SIG-M5 (cell line): Measurements from ENCODE around the gene CTBP1.
A peak's percentile ranks its signal among the peaks of the same experiment; 100 is the strongest.
"Not testable (repeated sequence)": the region's sequence is repeated elsewhere in the genome, so short reads cannot be mapped to it uniquely, and the experiment has no call there.

Experiments
- DNase-seq: peaks from one replicate; lab custom pipeline; 2025; lab: John Stamatoyannopoulos, UW

CTBP1 gene

DNA sequence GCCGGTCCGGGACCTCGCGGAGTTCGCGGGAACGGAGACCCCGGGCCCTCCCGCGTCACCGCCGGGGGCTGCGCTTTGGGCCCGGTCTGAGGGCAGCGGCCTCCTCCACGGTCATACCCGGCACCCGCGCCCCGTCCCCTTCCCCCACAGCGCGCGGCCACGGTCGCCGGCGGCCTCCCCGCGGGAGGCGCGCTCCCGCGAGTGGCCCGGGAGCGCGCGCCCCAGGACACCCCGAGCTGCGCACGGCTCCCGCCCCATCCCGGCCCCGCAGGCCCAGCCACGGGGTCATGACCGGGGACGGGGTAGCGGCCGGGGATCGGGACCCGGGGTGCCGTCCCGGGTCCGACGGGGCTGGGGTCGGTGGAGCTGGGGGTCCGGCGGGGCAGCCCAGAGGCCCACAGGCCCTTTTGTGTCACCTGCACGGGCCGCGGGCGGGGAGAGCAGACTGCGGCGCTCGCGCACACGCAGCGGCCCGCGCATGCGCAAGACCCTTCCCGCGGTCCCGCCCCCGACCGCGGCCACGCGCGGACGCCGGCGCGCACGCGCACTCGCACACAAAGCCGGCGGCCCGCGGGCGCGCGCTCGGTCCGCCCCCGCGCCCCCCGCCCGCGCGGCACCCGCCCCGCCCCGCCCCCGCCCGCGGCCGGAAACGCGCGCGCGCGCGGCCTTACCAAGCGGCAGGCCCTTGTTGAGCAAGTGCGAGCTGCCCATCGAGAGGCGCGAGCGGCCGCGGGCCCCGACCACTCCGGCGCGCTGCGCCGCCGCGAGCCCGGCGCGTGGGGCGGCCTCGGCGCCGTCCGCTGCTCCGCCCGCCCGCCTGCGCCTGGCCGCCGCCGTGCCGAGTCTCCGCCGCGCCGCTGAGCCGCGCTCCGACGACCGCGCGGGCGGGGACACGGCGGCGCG, at the start of gene CTBP1:
TSS of gene CTBP1 (minus strand) at position 886 of the 903 bp plus-strand sequence. CDS start 7,799 bp downstream, outside the sequence.
- DNase-seq = no peak

DNA sequence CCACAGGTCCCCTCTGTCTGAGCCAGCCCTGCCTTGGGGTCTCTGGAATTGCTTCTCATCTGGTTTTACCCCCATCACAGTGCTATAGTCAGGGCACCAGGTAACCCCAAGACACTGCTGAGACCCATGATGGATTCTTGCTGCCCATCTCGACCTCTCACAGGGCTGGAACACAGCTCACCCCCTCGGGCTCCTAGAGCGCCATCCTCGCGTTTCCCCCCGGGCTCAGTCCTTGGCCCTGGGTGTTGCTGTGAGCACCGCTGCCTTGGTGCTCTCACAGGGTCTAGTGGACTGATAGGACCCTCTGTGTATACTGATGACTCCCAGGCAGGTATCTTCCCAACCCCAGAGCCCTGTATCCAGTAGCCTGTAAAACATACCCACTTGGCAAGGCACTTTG, 49.5 kb upstream of the CTBP1 start:
- DNase-seq = no peak

DNA sequence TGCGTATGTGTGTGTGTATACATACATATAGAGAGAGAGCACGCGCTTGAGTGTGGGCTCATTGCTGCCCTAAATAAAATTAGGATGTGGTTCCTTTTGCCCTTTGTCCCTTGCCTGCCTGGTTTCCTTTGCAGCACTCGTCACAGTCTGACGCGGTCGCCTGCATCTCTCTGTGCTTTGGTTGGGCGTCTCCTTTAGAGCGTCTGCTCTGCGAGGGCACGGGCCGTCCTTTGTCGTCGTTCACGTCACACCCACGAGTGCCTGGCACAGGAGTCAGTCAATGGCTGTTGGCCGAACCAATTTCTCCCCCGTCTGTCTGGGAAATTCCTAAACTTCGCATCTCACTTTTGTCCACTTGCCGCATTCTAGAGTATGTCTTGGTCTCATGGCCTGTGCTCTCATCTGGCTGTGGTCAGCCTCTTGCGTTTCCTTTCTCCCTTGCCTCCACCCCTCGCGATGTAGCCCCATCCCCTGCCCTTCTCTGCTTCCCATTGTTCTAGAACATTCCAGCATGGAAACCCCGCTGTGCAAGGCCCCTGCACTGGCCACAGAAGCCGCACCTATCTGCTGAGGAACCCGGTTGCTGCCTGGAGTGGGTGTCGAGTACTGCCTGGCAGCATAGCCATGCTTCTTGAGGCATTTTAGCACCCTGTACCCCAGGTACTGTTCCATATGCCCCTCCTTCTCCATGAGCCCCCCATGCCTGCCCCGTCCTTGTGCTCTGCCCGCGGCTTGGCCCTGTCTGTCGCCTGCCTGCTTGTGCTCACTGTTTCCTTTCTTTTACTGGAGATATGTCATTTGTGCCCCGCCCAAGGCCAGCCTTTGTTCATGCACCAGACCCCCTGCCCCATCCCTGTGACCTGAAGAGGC, 48.8 kb upstream of the CTBP1 start:
- DNase-seq = no peak

DNA sequence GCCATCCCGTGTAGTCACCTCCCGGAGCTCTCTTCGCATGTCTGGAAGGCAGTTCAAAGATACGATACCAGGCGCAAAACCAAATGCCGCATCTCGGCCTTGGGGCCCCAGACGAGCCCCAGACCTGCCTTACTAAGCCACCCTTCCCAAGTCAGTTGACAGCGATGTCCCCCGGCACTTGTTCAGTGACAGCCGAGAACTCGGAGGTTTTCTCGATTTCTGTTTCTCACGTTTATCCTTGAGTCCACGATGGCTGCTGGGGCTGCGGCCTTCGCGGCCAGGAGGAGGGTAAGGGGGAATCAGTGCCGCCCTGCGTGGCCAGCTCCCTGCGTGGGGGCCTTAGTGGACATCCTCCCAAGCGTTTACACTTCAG, 48.1 kb upstream of the CTBP1 start:
- DNase-seq = no peak

DNA sequence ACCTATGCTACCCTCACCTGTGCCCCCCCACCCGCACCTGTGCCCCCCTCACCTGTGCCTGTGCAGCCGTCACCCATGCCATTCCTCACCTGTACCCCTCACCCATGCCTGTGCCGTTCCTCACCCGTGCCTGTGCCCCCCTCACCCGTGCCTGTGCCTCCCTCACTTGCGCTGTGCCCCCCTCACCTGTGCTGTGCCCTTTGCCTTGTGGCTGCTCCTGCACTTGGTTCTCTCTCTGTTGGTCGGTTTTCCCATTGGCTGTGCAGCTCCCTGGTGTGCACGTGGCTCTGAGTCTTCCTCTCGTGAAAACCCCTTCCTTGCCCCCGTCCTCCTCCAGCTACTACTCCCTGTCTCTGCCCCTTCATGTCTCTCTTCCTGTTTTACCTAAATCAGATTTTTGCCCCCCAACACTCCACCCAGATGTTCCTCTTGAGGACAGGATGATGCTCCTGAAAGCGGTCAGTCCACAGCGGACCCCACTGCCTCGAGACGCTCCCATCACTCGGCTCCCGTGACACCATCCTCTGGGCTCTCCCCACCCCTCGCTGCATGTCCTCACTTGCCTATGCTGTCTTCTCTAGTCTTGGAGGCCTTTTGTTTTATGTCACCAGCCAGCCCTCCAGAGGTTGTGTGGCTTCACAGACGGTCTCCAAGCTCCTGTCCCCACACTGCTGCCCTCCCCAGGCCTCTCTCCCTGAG, 47.5 kb upstream of the CTBP1 start:
- DNase-seq = no peak

DNA sequence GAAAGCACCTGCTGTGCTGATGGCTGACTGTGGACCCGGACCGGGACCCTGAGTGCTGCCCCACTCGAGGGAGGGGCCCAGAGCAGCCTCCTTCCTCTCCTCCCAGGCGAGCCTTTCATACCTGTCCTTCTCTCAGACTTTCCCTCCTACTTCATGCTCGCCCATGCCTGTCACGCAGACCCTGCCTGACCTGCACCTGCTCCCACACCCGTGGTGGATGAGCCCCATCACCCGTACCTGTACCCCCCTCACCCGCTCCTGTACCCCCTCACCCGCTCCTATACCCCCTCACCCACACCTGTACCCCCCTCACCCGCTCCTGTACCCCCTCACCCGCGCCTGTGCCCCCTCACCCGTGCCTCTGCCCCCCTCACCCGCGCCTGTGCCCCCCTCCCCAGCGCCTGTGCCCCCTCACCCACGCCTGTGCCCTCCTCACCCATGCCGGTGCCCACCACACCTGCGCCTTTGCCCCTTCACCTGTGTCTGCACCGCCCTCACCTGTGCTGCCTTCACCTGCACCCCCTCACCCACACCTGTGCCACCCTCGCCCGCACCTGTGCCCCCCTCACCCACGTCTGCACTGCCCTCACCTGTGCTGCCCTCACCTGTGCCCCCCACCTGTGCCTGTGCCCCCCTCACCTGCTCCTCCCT, 46.6 kb upstream of the CTBP1 start:
- DNase-seq = no peak

DNA sequence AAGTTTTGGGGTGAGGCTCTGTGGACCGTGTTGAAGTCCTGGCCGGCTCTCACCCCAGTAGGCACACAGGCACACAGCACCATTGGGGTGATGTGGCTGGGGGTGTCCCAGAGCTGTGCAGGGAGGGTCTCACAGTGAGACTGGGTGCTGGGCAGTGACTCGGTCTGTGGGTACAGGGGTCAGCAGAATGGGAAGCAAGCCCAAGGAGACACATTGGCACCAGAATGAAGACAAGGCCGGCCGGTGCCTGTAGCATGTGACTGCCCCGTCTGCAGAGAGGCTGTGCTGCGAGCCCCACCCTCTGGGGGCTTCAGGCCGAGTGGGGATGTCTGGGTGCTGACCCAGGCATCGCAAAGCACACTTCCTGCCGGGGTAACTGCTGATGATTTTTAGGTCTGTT, 46.0 kb upstream of the CTBP1 start:
- DNase-seq = no peak

DNA sequence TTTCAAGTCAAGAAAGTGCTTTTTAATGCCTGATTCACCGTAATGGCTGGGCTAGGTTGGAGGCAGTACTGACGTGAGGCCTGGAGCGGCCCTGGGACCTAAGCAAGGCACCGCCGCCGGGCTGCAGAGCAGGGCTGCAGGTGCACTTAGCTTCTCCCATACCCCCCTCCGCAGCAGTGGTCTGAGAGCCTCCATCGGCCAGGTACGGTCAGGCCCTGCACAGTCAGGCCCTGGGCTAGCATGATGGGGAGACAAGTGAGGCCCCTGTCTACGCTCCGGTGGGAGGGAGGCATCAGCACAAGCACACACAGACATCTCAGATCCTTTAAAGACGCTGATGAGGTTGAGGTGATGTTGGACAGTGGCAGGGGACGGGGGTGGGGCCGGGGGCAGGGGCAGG, 45.5 kb upstream of the CTBP1 start:
- DNase-seq = no peak

DNA sequence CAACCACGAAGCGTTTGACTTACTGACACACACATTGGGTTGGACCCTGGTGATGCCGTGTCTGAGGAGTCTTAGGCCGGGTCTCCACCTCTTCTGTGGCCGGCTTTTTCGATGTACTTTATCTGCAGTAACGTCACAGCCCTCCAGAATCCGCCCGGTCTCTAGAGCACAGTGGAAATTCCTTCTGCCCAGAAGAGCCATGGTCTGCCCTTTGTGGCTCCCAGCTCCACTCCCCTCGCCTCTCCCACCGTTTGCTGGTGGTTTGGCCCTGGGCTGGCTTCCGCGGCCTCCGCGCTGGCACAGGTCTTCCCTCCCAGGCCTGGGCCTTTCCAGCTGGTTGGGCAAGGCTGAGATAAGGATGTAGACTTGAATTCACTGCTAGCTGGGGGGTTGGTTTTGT, 45.1 kb upstream of the CTBP1 start:
- DNase-seq = no peak

DNA sequence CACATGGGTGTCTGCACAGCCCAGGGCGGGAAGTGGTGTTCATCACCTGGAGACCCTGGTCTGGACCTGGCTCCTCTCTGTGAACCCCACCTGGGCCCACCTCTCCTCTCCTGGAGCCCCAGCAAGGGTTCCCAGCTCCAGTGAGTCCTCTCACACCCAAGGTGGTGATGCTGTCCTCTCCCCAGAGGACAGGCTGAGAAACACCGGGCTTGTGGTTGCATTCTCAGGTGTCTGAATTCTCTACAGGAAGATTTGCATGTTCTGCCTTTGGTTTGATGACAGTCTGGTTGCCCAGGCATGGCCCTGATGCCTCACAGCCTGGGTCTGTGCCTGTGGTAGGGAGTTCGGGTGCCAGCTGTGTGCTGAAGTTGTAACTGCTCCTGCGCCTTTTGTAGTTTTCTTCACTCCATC, 44.6 kb upstream of the CTBP1 start:
- no peak for DNase-seq

DNA sequence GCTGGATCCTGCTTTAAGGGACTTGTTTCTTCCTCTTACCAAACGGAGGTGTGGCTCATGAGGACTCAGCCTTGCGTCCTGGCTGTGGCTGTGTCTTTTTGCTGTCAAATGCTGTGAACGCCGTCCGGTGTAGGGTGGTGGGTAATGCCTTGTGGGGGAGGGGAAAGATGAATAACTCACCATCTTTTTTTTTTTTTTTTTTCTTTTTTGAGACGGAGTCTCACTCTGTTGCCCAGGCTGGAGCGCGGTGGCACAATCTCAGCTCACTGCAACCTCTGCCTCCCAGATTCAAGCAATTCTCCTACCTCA, 43.7 kb upstream of the CTBP1 start:
- not testable (repeated sequence) for DNase-seq

DNA sequence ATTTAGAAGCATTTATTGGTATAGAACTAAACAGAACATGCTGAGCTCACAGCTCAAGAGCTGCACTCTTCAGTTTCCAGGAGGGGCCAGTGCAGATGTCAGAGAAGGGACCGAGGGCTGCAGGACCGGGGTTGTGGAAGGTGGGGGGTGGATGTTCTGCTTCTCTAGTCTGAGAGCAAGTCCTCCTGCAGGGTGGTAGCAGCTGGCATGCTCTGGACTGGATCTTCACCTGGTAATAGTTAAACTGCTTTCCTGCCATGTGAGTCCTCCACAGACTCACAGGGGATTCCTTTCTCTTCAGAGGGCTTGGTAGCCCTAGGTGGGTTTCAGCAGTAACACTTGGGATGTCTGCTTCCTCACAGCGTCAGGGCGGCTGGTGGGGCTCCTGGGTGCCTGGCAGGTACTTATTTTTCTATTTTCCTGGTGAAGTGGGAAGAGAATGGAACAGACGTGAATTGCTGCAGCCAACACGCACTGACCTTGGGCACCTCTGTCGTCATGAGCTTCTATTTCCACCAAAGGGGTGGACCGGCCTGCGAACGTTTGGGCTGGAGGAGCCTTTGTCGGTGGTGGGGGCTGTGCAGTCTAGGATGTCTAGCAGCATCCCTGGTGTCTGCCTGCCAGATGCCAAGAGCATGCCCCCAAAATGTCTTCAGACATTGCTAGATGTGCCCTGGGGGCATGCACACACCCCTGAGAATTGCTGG, 43.2 kb upstream of the CTBP1 start:
- no peak for DNase-seq

DNA sequence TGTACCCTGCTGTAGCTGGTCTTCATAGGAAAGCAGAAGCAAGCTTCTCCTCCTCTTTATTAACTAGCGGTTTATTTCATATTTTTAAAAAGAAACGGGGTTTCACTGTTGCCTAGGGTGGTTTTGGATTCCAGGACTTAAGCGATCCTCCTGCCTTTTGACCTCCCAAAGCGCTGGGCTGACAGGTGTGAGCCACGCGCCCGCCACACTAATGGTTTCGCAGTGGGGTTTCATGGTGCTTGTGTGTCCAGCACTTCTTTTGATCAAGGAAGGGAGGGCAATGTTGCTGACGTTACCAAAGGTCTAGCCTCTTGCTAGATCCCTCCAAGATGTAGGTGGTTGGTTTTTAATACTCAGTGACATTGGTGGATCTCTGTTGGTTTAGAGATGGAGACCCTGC, 42.2 kb upstream of the CTBP1 start:
- no peak for DNase-seq

DNA sequence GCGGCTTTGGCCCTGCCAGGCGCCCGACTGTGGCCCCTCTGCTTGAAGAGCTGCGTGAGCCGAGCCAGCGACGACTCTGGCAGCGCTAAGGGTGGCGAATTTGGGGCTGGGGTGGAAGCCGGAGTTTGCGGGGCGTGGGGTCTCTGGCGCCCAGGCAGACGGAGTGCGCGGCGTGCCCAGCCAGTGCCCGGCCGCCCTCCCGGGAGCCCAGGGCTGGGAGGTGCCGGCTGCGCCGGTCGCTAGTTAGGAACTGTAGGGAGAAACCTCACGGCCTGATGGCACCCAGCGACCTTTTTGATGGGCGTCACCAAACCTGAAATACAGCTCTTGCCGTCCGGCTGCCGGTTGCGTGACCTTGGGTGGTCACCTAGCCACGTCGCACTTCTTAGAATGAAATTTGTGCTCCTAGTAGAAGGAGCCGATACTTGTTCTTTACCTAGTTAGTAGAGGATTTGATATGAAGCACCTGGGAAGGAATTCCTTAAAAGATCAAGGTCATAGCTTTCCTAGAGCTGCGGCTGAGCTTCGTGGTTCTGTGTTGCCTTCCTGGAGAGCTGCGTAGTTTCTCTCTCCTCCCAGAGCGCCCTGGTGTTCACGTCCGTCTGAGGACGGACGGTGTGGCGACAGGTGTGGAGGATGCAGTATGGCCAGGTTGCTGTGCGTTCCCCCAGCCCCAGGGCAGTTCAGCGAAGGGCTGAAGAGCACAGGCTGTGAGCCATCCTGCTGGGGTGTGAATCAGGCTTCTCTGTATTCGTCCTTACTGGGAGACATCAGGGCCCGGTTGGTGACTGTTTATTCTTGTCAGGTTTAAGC, 41.4 kb upstream of the CTBP1 start:
- DNase-seq = no peak

DNA sequence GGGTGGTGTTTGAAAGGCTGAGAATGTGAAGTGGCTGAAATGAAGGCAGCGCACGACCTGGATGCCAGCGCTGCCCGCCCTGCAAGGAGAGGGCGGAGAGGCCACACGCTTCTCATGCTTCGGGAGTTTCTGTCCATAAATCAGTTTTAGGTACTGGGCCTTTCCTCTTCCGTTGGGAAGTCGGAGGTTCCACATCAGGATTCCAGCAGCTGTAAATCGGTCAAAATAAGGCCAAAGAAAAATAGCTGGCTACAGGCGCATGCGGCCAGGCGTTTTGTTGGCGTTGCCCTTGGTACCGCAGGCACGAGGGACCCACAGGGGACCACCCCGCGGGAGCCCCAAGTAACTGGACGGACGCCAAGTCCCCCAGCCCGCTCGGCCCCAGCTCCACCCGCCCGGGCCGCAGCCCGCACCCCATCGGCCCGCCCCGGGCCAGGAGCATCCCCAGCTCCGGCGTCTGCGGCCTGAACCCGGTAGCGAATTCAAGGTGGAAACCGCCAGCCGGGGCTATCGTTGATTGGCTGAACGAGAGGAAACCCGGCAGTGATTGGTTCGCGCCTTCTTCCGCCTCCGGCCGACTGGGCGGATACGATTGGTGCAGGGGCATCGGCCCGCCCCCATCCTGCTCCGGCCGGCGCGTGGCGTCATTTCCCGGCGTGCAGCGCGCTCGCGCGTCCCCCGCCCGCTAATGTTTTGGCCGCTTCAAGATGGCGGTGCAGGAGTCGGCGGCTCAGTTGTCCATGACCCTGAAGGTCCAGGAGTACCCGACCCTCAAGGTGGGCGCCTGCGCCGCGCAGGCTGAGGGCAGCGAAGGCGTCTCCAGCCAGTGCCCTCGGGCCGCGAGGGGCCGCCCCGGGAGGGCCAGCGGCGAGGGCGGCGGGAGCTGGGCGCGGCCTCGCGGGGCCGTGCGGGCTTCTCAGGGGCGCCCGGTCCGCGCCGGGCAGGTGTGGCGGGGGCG, 40.6 kb upstream of the CTBP1 start, which contains the start of gene MAEA:
TSS of gene MAEA (plus strand) at position 685 of the 958 bp plus-strand sequence. CDS start at position 708, 23 bp downstream.
- peak; percentile 71 for DNase-seq

DNA sequence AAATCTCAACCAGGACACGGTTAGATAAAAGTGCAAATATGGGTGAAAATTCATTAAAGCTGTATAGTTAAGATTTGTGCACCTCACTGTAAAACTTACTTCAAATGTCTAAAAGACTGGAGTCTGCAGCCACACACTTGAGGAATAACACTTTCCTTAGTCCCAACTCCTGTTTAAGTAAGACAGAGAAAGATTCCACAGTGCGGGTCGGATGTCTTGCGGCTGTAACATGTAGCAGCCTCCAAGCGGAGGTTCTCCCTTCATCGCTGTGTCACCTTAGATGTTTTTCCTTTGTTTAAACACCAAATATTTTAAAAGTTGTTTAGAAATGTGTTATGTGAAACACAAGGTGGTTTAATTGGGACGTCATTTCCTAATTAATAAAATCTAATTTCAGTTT, 39.9 kb upstream of the CTBP1 start:
- no peak for DNase-seq

DNA sequence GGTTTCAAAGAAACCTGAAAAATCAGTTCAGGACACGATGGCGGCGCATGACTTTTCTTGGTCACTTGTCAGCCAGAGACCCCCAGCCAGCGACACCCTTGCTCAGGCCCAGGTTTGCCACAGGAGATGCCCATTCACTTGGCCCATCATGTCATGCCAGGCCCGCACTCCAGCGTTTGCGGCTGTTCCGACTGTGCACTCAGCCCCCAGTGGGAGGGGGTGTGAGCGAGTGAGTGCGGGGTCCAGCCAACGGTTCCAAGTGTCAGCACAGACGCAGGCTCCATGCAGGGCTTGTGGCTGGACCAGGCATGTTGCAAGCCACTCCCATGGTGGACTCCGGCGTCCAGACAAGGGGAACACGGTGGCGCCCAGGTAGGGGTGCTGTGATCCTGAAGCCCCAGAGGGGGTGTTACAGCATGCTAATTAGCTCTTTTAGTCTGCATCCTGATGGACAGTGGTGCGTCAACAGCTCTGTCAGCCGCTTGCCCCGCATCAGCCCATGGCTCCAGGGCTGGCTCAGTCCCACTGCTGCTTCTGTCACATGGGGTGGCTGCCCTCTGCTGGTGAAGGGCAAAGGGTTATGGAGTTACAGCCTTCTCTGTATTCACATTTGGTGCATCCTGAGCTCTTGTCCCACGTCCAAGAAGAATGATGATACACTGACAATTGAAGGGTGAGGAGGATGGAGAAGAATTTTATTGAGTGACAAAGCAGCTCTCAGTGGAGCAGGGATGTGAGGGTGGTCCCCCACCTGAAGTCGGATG, 37.0 kb upstream of the CTBP1 start:
- no peak for DNase-seq

DNA sequence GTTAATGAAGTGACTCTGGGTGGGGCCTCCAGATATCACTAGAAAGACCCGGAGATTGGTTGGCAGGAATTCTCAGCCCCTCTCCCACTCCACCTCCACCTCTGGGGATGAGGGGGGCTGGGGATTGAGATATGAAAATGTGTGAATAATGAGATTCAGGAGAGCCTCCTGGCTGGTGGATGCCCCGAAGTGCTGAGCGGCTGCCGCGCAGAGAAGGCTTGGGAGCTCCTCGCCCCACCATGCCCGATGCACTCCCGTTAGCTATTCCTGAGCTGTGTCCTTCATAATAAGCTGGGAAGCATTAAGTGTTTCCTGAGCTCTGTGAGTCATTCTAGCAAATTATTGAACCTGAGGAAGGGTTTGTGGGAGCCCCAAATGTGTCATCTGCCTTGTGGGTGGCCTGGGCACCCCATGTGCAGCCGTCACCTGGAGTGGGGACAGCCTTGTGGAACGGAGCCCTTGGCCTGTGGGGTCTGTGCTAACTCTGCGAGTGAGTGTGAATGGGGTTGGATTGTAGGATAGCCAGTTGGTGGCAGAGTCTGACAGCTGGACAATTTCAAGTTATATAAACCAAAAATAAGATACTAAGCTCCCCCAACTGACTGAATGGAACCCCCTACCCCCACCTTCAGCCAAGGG, 36.3 kb upstream of the CTBP1 start:
- no peak for DNase-seq
